Fibroblast of lung (primary cell): ENCODE measurements around the gene PRKCI.

Experiments
- CTCF ChIP-seq, 2 donors: IDR thresholded peaks in 1 of 2; conservative IDR thresholded peaks in 1 of 2; 1 replicate in 1 of 2; 2 replicates in 1 of 2; pipeline ENCODE4 v1.5.1; 2011 to 2012; ENCODE audit warnings: low read length in 2 of 2, control low read depth in 1 of 2, inconsistent platforms in 1 of 2, low read depth in 1 of 2, mild to moderate bottlenecking in 1 of 2
- EZH2 ChIP-seq: IDR thresholded peaks from 2 replicates; pipeline ENCODE4 v1.5.1; 2012; ENCODE audit warnings: low read length, control low read depth, mild to moderate bottlenecking; ENCODE audit errors: missing control alignments

- TF ChIP-seq CTCF (conservative IDR thresholded peaks at IDR 0.05 in 1 of 2, IDR thresholded peaks at IDR 0.05 in 1 of 2; ENCODE audit: low read depth in 1 of 2, low read length in 2 of 2) (no peak), EZH2 (no peak)
Observed at GRCh38 chr3:170330366-170330765, 108.1 kb downstream of the PRKCI start.
